Right atrium auricular region (tissue), 2 donors: ENCODE data around the gene ANKHD1. TPM values are rescaled to one million over a fixed set of nuclear protein-coding genes. Genes with fewer than 3 reads are reported as not detected.

Experiments
- DNase-seq: peaks from one replicate; pipeline ENCODE4 v3.0.0-alpha.2; 2019; ENCODE audit warnings: low spot score
- H3K27ac ChIP-seq, 2 donors: fragments of 200-600 bp; sonication (generic); 1 replicate in 1 of 2; 2 replicates in 1 of 2; pipeline ENCODE4 v1.5.1; 2016 to 2019
- H3K27me3 ChIP-seq, 2 donors: fragments of 200-600 bp; sonication (generic); one replicate each; pipeline versions ENCODE4 v1.5.1 to v1.6.0; 2017 to 2019
- H3K36me3 ChIP-seq: fragments of 200-600 bp; sonication (generic); one replicate; pipeline ENCODE4 v1.5.1; 2016
- H3K4me1 ChIP-seq, 2 donors: fragments of 200-600 bp; sonication (generic); one replicate each; pipeline versions ENCODE4 v1.5.1 to v1.6.0; 2017 to 2019
- H3K4me3 ChIP-seq, 2 donors: fragments of 200-600 bp; sonication (generic); 1 replicate in 1 of 2; 2 replicates in 1 of 2; pipeline ENCODE4 v1.5.1; 2017 to 2019; ENCODE audit warnings: mild to moderate bottlenecking in 1 of 2, moderate library complexity in 1 of 2
- H3K9me3 ChIP-seq, 2 donors: fragments of 200-600 bp; sonication (generic); one replicate each; pipeline ENCODE4 v1.5.1; 2019
- CTCF ChIP-seq, 2 donors: fragments of 200-600 bp; sonication (generic); IDR thresholded peaks; one replicate each; pipeline ENCODE4 v1.5.1; 2019; ENCODE audit warnings: antibody characterized with exemption in 2 of 2
- total RNA-seq, 2 donors: library from RNA; depleted of rRNA; stranded (reverse); fragments of >200 nt; gene quantifications; one replicate each; pipeline ENCODE4 v1.1.0, GENCODE V29; 2016

The ANKHD1 gene
- total RNA-seq, 2 donors from 2014 or later = 50.4 to 58.6 TPM

DNA sequence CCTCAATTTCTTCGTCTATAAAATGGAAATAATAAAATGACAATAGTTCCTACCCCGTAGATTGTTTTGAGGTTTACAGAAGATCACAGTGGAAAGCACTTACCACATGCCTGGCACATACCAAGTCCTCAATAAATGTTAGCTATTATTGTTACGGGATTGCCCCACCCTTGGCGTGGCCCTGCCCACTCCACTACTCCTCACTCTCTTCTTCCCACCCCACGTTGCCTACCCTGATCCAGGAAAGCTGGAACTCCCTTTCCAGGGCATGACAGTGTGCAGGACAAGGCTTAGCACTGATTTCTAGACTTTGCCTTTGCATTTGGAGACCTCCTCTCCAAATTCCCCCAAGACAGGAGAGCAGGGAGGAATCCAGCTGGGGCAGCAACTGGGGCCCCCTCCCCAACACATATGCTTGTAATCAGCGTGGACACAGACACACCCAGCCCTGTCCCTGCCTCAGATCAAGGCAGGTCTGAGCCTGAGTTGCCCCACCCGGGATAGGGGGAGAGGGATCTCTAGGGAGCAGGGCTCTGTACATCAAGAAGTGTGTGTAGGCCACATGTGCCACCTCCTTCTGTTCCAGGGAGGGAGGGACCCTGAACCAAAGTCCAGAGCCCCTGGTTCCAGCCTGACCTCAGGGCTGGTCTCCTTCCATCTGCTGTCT, 34.9 kb upstream of the ANKHD1 start:
- Histone ChIP-seq H3K36me3 (no peaks in the 10 kb centered on the region), H3K9me3 (no peaks in the 10 kb centered on the region), H3K4me1 (peaks cover 0 to 9% of the 10 kb centered on the region in 2 donors), H3K27me3 (no peaks in the 10 kb centered on the region), H3K4me3 (no peak overlapping the region), H3K27ac (no peak overlapping the region)
- no peak for TF ChIP-seq CTCF (IDR thresholded peaks at IDR 0.05)
- no peak for DNase-seq

DNA sequence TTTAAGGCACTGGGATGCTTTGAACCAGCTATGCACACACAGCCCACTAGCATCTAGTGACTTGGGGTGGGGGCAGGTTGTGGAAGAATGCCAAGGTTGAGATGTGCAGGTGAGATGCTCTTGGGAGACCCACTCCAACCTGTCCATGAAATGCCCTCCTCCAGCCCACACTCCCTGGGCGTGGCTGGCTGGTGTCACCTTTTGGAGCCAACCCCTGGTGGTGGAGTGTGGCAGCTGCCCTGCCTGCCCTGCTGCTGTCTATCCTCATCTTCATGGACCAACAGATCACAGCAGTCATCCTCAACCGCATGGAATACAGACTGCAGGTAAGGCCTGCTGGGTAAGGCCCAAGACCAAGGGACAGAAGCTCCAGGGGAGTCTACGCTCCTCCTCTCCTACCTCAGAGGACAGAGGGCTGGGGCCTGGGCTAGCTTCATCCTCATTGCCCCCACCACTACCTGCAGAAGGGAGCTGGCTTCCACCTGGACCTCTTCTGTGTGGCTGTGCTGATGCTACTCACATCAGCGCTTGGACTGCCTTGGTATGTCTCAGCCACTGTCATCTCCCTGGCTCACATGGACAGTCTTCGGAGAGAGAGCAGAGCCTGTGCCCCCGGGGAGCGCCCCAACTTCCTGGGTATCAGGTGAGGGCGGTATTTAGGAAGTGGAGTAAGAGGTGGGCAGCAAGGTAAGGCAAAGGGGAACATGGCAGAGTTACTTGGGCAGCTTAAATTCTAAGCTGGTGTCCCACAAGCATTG, 34.2 kb upstream of the ANKHD1 start:
- H3K27ac ChIP-seq = no peak overlapping the region
- H3K9me3 ChIP-seq = no peaks in the 10 kb centered on the region
- no peaks in the 10 kb centered on the region for H3K36me3 ChIP-seq
- TF ChIP-seq CTCF (IDR thresholded peaks at IDR 0.05) = no peak
- H3K27me3 ChIP-seq = no peaks in the 10 kb centered on the region
- H3K4me1 ChIP-seq = peaks cover 0 to 9% of the 10 kb centered on the region in 2 donors
- DNase-seq = no peak
- no peak overlapping the region for H3K4me3 ChIP-seq

DNA sequence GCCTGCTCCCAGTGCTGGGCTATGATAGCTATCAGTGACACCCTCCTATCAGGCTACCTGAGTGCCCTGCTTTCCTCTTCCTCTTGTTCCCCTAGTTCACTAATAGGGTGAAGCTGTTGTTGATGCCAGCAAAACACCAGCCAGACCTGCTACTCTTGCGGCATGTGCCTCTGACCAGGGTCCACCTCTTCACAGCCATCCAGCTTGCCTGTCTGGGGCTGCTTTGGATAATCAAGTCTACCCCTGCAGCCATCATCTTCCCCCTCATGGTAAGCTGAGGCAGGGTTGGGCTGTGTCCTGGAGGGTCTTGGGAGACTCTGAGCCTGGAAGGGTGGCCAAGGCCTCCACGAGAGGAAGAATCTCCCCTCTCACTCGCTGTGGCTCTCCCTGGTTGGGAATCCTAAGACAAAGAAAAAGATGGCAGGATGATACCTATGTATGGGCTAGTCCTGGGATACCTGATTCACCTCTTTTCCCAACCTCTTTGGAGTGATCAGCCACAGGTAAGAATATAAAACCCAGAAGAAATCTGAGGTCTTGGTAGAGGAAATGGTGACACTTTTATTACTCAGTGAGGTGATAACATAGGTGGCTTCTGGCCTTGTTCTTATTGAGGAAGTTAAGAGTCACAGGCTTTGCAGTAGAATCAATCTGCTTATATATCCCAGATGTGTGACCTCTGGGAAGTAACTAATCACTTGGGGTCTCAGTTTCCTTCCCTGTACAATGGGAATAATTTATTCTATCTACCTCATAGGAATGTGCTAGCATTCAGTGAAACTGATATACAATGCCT, 30.1 kb upstream of the ANKHD1 start:
- no peak for DNase-seq
- H3K27me3 ChIP-seq = no peaks in the 10 kb centered on the region
- TF ChIP-seq CTCF (IDR thresholded peaks at IDR 0.05) = no peak
- H3K4me3 ChIP-seq = no peak overlapping the region
- H3K4me1 ChIP-seq = peaks cover 0 to 7% of the 10 kb centered on the region in 2 donors
- no peaks in the 10 kb centered on the region for H3K36me3 ChIP-seq
- no peaks in the 10 kb centered on the region for H3K9me3 ChIP-seq
- H3K27ac ChIP-seq = no peak overlapping the region

GRCh38 chr5:140372971-140373487, 28.6 kb upstream of the ANKHD1 start:
- H3K9me3 ChIP-seq = no peaks in the 10 kb centered on the region
- peaks cover 0 to 7% of the 10 kb centered on the region in 2 donors for H3K4me1 ChIP-seq
- no peak overlapping the region for H3K4me3 ChIP-seq
- peak; percentile 86 to 88 for TF ChIP-seq CTCF (IDR thresholded peaks at IDR 0.05)
- H3K27me3 ChIP-seq = no peaks in the 10 kb centered on the region
- H3K36me3 ChIP-seq = no peaks in the 10 kb centered on the region
- peak; percentile 81 for DNase-seq
- H3K27ac ChIP-seq = no peak overlapping the region

DNA sequence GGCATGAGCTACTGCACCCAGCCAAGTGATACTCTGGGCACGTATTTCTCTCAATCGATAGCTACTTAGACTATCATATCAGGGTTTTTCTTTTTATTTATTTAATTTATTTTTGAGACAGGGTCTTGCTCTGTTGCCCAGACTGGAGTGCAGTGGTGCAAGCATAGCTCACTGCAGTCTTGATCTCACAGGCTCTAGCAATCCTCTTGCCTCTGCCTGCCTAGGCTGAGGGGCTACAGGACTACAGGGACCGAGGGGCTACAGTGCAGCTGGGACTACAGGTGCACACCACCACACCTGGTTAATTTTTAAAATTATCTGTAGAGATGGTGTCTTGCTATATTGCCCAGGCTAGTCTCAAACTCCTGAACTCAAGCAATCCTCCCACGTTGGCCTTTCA, 20.3 kb upstream of the ANKHD1 start:
- peak; percentile 26 for DNase-seq
- H3K4me1 ChIP-seq = no peaks in the 10 kb centered on the region
- no peaks in the 10 kb centered on the region for H3K27me3 ChIP-seq
- no peaks in the 10 kb centered on the region for H3K9me3 ChIP-seq
- H3K36me3 ChIP-seq = no peaks in the 10 kb centered on the region
- no peak overlapping the region for H3K27ac ChIP-seq
- TF ChIP-seq CTCF (IDR thresholded peaks at IDR 0.05) = no peak
- H3K4me3 ChIP-seq = no peak overlapping the region
